Measurements from ENCODE around the gene TEAD1.

Gene TEAD1

GRCh38 chr11:12986194-12986898 is 312.1 kb downstream of the TEAD1 start:
- no peak for DNase-seq (ENCODE audit: low spot score)

- no peak for DNase-seq (ENCODE audit: low spot score)
Observed at GRCh38 chr11:12989428-12990161, 315.4 kb downstream of the TEAD1 start.

- no peak for DNase-seq (ENCODE audit: low spot score)
Observed at GRCh38 chr11:12990162-12990480, 315.9 kb downstream of the TEAD1 start.

GRCh38 chr11:12991426-12991825 is 317.2 kb downstream of the TEAD1 start:
- no peak for DNase-seq (ENCODE audit: low spot score)

- DNase-seq (ENCODE audit: low spot score) = no peak
Observed at GRCh38 chr11:12993626-12994025, 319.4 kb downstream of the TEAD1 start.
